Measurements from ENCODE around the gene SLC50A1. TPM values are rescaled to one million over a fixed set of nuclear protein-coding genes. Genes with fewer than 3 reads are reported as not detected.
A peak's percentile ranks its signal among the peaks of the same experiment; 100 is the strongest.

Gene SLC50A1
- total and polyA plus RNA-seq, 8 donors = 31.9 to 64.6 (median 36.0) TPM

- peaks cover 20 to 30% of the 10 kb centered on the region in 2 donors for H3K4me1 ChIP-seq
- DNase-seq (no peak), ATAC-seq (peak; percentile 52)
- intact Hi-C loops (cut with DNase I) = no loop called here
- H3K27ac ChIP-seq = peak overlapping the region; percentile 43 to 53
- no peaks in the 10 kb centered on the region for H3K9me3 ChIP-seq
- H3K4me3 ChIP-seq = no peak overlapping the region
- H3K36me3 ChIP-seq = no peaks in the 10 kb centered on the region
- TF ChIP-seq CTCF (IDR thresholded peaks at IDR 0.05) = no peak
- peaks cover 0 to 17% of the 10 kb centered on the region in 2 donors for H3K27me3 ChIP-seq
These were observed 14.4 kb upstream of the SLC50A1 start for GRCh38 chr1:155121249-155121648.

- ATAC-seq = no peak
These were observed 13.3 kb upstream of the SLC50A1 start for GRCh38 chr1:155122308-155122707.

DNA sequence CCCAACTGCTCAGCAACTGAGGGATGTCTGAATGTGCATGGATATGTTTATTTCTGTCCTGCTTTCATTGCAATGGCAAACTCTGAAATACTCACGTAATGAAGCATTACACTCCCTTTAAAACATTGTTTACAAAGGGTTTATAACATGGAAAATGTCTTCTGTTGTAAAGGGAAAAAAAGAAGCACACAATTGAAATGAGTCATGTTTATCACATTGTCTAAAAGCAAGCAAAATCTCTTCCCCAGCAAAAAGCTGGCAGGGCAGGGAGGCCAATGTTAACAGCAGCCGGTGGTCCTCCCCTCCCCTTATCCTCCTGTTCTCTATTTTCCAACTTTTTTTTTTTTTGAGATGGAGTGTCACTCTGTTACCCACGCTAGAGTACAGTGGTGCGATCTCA lies 11.9 kb upstream of the SLC50A1 start:
- no peak overlapping the region for H3K4me3 ChIP-seq
- H3K4me1 ChIP-seq = peaks cover 33 to 56% of the 10 kb centered on the region in 2 donors
- intact Hi-C loops (cut with DNase I) = no loop called here
- peak overlapping the region in 1 of 2 donors; percentile 84 for H3K27ac ChIP-seq
- DNase-seq (no peak), ATAC-seq (no peak)
- no peak for TF ChIP-seq CTCF (IDR thresholded peaks at IDR 0.05)
- H3K36me3 ChIP-seq = no peaks in the 10 kb centered on the region
- H3K9me3 ChIP-seq = no peaks in the 10 kb centered on the region
- peaks cover 0 to 43% of the 10 kb centered on the region in 2 donors for H3K27me3 ChIP-seq

More at GRCh38 chr1:155122308-155122707, 13.3 kb upstream of the SLC50A1 start:
- DNase-seq = no peak
- Histone ChIP-seq H3K27me3 (peaks cover 0 to 28% of the 10 kb centered on the region in 2 donors), H3K9me3 (no peaks in the 10 kb centered on the region), H3K27ac (no peak overlapping the region), H3K4me3 (no peak overlapping the region), H3K4me1 (peaks cover 25 to 41% of the 10 kb centered on the region in 2 donors), H3K36me3 (no peaks in the 10 kb centered on the region)
- TF ChIP-seq CTCF (IDR thresholded peaks at IDR 0.05) = no peak
- intact Hi-C loops (cut with DNase I) = no loop called here

GRCh38 chr1:155124503-155125463 lies 10.9 kb upstream of the SLC50A1 start:
- DNase-seq = no peak
- TF ChIP-seq CTCF (IDR thresholded peaks at IDR 0.05) = no peak
- Histone ChIP-seq H3K27ac (peak overlapping the region; percentile 84 to 86), H3K4me3 (no peak overlapping the region), H3K4me1 (peaks cover 33 to 60% of the 10 kb centered on the region in 2 donors), H3K27me3 (peaks cover 0 to 53% of the 10 kb centered on the region in 2 donors), H3K36me3 (no peaks in the 10 kb centered on the region), H3K9me3 (no peaks in the 10 kb centered on the region)
- no peak for ATAC-seq
- intact Hi-C loops (cut with DNase I) = no loop called here

DNA sequence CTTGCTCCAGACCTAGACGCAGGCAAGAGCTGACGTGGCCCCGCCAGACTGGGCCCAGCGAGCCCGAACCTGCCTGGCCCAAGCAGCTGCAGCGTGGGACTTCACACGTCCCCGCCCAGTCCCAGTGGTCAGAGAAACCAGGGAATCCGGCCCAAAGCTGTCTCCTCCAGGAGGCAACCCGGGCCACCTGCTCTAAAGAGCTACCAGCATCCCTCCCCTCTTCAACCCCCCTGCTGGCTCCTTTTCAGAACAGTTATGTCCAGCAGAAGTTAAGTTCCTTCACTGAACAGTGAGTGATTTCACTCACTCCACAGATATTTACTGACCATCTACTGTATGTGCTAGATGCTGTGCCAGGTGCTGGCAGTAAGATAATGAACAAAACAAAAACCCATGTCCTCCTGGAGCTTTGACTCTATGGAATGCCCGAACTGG lies 10.1 kb upstream of the SLC50A1 start:
- ATAC-seq (no peak), DNase-seq (no peak)
- Histone ChIP-seq H3K27ac (peak overlapping the region; percentile 84 to 86), H3K9me3 (no peaks in the 10 kb centered on the region), H3K36me3 (no peaks in the 10 kb centered on the region), H3K4me1 (peaks cover 33 to 60% of the 10 kb centered on the region in 2 donors), H3K27me3 (peaks cover 0 to 57% of the 10 kb centered on the region in 2 donors), H3K4me3 (no peak overlapping the region)
- intact Hi-C loops (cut with DNase I) = no loop called here
- no peak for TF ChIP-seq CTCF (IDR thresholded peaks at IDR 0.05)

Data from left lung (tissue), 10 donors.